ENCODE measurements around the gene KRT73. TPM values are rescaled to one million over a fixed set of nuclear protein-coding genes. Genes with fewer than 3 reads are reported as not detected.

Gene KRT73
- total RNA-seq, 1 experiment from 2014 or later, result not detected

- Histone ChIP-seq H2BK5ac (ENCODE audit: insufficient read length, low read length) (no peak overlapping the region), H3K18ac (ENCODE audit: insufficient read length, low read depth, low read length) (no peak overlapping the region), H2BK15ac (ENCODE audit: low read depth, low read length) (no peak overlapping the region), H3K27me3 (ENCODE audit: insufficient read depth, low read length) (no peaks in the 10 kb centered on the region), H2AFZ (ENCODE audit: low read length) (no peak overlapping the region), H3K56ac (ENCODE audit: insufficient read length, low read depth, low read length) (no peak overlapping the region), H2BK120ac (ENCODE audit: low read depth, low read length, poor library complexity, severe bottlenecking) (no peak overlapping the region), H3K23ac (ENCODE audit: insufficient read length, low read depth, low read length) (no peak overlapping the region), H3K23me2 (ENCODE audit: insufficient read length, low read depth, low read length, poor library complexity, severe bottlenecking) (no peaks in the 10 kb centered on the region), H3T11ph (ENCODE audit: low read length) (no peak overlapping the region), H3K4me2 (ENCODE audit: insufficient read depth, insufficient read length, low read length) (no peak overlapping the region), H4K91ac (ENCODE audit: insufficient read length, low read depth, low read length) (no peak overlapping the region), H2AK5ac (ENCODE audit: insufficient read length, low read length) (no peak overlapping the region), H3K9ac (ENCODE audit: extremely low read depth, insufficient read length, low read length) (no peak overlapping the region), H3K79me2 (ENCODE audit: insufficient read depth, low read length) (no peaks in the 10 kb centered on the region), H4K8ac (replicated peaks; ENCODE audit: insufficient read length, low read depth, low read length) (no peak overlapping the region), H3K27ac (ENCODE audit: insufficient read length, low read depth, low read length) (no peak overlapping the region), H3K14ac (ENCODE audit: insufficient read depth, low read length) (no peak overlapping the region), H3K4me1 (ENCODE audit: insufficient read depth, low read length) (no peaks in the 10 kb centered on the region), H3K9me3 (ENCODE audit: control insufficient read depth, low read depth, low read length) (no peaks in the 10 kb centered on the region), H3K79me1 (ENCODE audit: insufficient read depth, low read depth, low read length, poor library complexity, severe bottlenecking) (no peaks in the 10 kb centered on the region), H2BK12ac (ENCODE audit: insufficient read length, low read depth, low read length) (no peak overlapping the region), H3K4ac (ENCODE audit: low read depth, low read length) (no peak overlapping the region), H2BK20ac (ENCODE audit: low read depth, low read length, poor library complexity, severe bottlenecking) (no peak overlapping the region), H4K5ac (ENCODE audit: insufficient read length, low read depth, low read length) (no peak overlapping the region), H4K20me1 (ENCODE audit: control insufficient read depth, insufficient read depth, insufficient read length) (no peaks in the 10 kb centered on the region)
- no peak overlapping the region for H3K27ac Mint-ChIP-seq
- H3K4me1 Mint-ChIP-seq, result peaks cover 10 to 12% of the 10 kb centered on the region in 2 experiments
- DNase-seq, result no peak
- H3K27me3 Mint-ChIP-seq (ENCODE audit: low read depth), result peaks cover 5% of the 10 kb centered on the region
- no CpG with 5 or more reads among the region's 6 CpGs for WGBS (ENCODE audit: extremely low coverage, insufficient read length, low lambda C conversion rate)
- no peaks in the 10 kb centered on the region; a peak in 1 of 7 replicates for H3K36me3 Mint-ChIP-seq (ENCODE audit: insufficient read depth in 1 of 3, low read depth in 3 of 3)
- H3K9me3 Mint-ChIP-seq, result no peaks in the 10 kb centered on the region
- H3K4me3 Mint-ChIP-seq, result no peak overlapping the region
- TF ChIP-seq CTCF (conservative IDR thresholded peaks at IDR 0.05), result no peak
Observed at GRCh38 chr12:52581481-52581880, 36.9 kb downstream of the KRT73 start.
